ENCODE measurements around the gene RDH13. TPM values are rescaled to one million over a fixed set of nuclear protein-coding genes. Genes with fewer than 3 reads are reported as not detected.

RDH13 gene
- total and polyA plus RNA-seq, 2 donors (not counting 1 experiment from before 2014, with no cell fraction given), result 2.7 to 6.9 TPM

DNA sequence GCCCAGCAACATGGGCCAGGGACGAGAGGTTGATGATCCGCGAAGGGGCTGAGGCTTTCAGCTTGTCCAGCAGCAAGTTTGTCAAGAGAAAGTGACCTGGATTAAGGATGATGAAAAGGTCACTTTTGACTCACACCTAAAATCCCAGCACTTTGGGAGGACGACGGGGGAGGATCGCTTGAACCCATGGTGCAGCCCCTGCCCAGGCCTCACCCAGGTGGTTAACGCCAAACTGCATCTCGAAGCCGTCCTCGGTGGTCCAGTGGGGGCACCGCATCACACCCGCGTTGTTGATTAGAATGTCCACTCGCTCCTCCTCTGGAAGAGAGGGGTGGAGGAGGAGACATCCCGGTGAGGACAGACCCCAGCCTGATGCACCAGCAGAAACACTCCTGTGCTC, 14.5 kb downstream of the RDH13 start:
- no peaks in the 10 kb centered on the region for H3K27me3 ChIP-seq (ENCODE audit: control insufficient read depth, insufficient read depth, low read length)
- H2AFZ ChIP-seq (ENCODE audit: low read length), result no peak overlapping the region
- H3K27ac ChIP-seq (ENCODE audit: insufficient read depth, low read length), result no peak overlapping the region
- no peaks in the 10 kb centered on the region for H3K9me3 ChIP-seq (ENCODE audit: control insufficient read depth, insufficient read depth, low read depth, low read length)
- no peak overlapping the region for H3K4me3 ChIP-seq (replicated peaks in 1 of 4; ENCODE audit: control extremely low read depth in 1 of 4, insufficient read depth in 1 of 4, low read depth in 3 of 4, low read length in 4 of 4)
- no peaks in the 10 kb centered on the region for H3K4me1 ChIP-seq (ENCODE audit: control insufficient read depth, extremely low read depth, insufficient read depth, low read length)
- no peak for DNase-seq (ENCODE audit: low read depth in 2 of 2)
- H3K4me2 ChIP-seq (ENCODE audit: extremely low read depth, insufficient read depth, low read length), result no peak overlapping the region
- no peaks in the 10 kb centered on the region for H4K20me1 ChIP-seq (ENCODE audit: control insufficient read depth, extremely low read depth, insufficient read depth, low read length)
- H3K36me3 ChIP-seq (ENCODE audit: control insufficient read depth, insufficient read depth, low read length), result no peaks in the 10 kb centered on the region
- no peak overlapping the region for H3K9ac ChIP-seq (ENCODE audit: insufficient read depth, low read length)
- H3K79me2 ChIP-seq (ENCODE audit: control insufficient read depth, insufficient read depth, low read length), result no peaks in the 10 kb centered on the region
- no peak for TF ChIP-seq EZH2 (IDR thresholded peaks at IDR 0.05; ENCODE audit: low read length, missing control alignments)
- TF ChIP-seq, protein P1, sequence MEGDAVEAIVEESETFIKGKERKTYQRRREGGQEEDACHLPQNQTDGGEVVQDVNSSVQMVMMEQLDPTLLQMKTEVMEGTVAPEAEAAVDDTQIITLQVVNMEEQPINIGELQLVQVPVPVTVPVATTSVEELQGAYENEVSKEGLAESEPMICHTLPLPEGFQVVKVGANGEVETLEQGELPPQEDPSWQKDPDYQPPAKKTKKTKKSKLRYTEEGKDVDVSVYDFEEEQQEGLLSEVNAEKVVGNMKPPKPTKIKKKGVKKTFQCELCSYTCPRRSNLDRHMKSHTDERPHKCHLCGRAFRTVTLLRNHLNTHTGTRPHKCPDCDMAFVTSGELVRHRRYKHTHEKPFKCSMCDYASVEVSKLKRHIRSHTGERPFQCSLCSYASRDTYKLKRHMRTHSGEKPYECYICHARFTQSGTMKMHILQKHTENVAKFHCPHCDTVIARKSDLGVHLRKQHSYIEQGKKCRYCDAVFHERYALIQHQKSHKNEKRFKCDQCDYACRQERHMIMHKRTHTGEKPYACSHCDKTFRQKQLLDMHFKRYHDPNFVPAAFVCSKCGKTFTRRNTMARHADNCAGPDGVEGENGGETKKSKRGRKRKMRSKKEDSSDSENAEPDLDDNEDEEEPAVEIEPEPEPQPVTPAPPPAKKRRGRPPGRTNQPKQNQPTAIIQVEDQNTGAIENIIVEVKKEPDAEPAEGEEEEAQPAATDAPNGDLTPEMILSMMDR (conservative IDR thresholded peaks at IDR 0.05 in 1 of 2, IDR thresholded peaks at IDR 0.05 in 1 of 2; ENCODE audit: low read depth in 1 of 2, low read length in 2 of 2), result no peak

DNA sequence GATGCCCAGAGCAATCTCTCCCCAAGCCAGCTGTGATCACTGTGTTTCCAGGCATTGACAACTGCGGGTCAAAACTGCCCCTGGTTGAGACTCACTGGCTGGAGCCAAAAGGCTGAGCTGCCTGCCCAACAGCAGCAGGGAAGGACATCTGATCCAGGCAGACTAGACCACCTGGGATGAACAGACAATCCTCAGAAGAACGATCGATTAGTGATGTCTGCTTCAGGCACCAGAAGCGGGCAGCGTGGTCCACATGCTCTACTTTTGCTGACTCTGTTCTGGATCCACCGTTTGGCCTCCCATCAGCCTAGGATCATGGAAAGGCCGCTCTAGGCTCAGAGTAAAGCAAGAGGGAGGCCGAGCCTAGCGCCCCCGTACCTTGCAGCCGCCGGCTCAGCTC, 15.0 kb downstream of the RDH13 start:
- Histone ChIP-seq H3K9me3 (ENCODE audit: control insufficient read depth, insufficient read depth, low read depth, low read length) (no peaks in the 10 kb centered on the region), H3K4me2 (ENCODE audit: extremely low read depth, insufficient read depth, low read length) (no peak overlapping the region), H2AFZ (ENCODE audit: low read length) (no peak overlapping the region), H3K9ac (ENCODE audit: insufficient read depth, low read length) (no peak overlapping the region), H4K20me1 (ENCODE audit: control insufficient read depth, extremely low read depth, insufficient read depth, low read length) (no peaks in the 10 kb centered on the region), H3K79me2 (ENCODE audit: control insufficient read depth, insufficient read depth, low read length) (no peaks in the 10 kb centered on the region), H3K4me1 (ENCODE audit: control insufficient read depth, extremely low read depth, insufficient read depth, low read length) (no peaks in the 10 kb centered on the region), H3K27ac (ENCODE audit: insufficient read depth, low read length) (no peak overlapping the region), H3K4me3 (replicated peaks in 1 of 4; ENCODE audit: control extremely low read depth in 1 of 4, insufficient read depth in 1 of 4, low read depth in 3 of 4, low read length in 4 of 4) (no peak overlapping the region), H3K27me3 (ENCODE audit: control insufficient read depth, insufficient read depth, low read length) (no peaks in the 10 kb centered on the region), H3K36me3 (ENCODE audit: control insufficient read depth, insufficient read depth, low read length) (no peaks in the 10 kb centered on the region)
- no peak for DNase-seq (ENCODE audit: low read depth in 2 of 2)
- TF ChIP-seq, protein P1 (conservative IDR thresholded peaks at IDR 0.05 in 1 of 2, IDR thresholded peaks at IDR 0.05 in 1 of 2; ENCODE audit: low read depth in 1 of 2, low read length in 2 of 2), result no peak
- no peak for TF ChIP-seq EZH2 (IDR thresholded peaks at IDR 0.05; ENCODE audit: low read length, missing control alignments)

DNA sequence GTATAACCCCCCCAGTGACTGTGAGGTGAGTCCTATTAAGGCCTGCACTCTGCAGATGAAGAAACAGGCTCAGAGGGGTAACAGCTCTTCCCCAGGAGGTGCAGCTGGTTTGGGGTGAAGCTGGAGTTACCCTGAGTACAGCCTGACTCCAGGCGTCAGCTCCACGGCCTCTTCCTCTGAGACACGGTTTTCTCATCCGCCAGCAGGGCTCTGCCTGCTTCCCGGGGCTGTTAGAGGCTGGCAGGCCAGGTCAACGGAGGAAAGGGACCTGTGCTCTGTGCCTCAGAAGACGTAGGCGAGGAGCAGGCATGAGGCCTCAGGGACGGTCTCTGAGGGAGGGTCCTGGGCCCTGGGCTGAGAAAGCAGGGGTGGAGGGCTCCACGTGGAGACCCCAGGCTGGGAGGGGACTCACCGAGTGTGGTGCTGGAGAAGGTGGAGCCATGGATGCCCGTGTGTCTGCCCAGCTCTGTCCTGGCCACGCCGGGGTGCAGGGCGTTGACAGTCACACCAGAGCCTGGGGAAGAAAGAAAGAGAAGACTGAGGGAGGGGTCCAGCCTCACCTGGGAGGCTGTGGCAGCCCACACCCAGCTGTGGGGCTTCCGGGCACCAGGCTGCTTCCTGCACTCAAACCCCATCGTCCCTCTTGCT, 15.8 kb downstream of the RDH13 start:
- DNase-seq (ENCODE audit: low read depth in 2 of 2), result no peak
- Histone ChIP-seq H3K9ac (ENCODE audit: insufficient read depth, low read length) (no peak overlapping the region), H4K20me1 (ENCODE audit: control insufficient read depth, extremely low read depth, insufficient read depth, low read length) (no peaks in the 10 kb centered on the region), H3K4me2 (ENCODE audit: extremely low read depth, insufficient read depth, low read length) (no peak overlapping the region), H3K36me3 (ENCODE audit: control insufficient read depth, insufficient read depth, low read length) (no peaks in the 10 kb centered on the region), H2AFZ (ENCODE audit: low read length) (no peak overlapping the region), H3K9me3 (ENCODE audit: control insufficient read depth, insufficient read depth, low read depth, low read length) (no peaks in the 10 kb centered on the region), H3K4me3 (replicated peaks in 1 of 4; ENCODE audit: control extremely low read depth in 1 of 4, insufficient read depth in 1 of 4, low read depth in 3 of 4, low read length in 4 of 4) (no peak overlapping the region), H3K79me2 (ENCODE audit: control insufficient read depth, insufficient read depth, low read length) (no peaks in the 10 kb centered on the region), H3K27ac (ENCODE audit: insufficient read depth, low read length) (no peak overlapping the region), H3K27me3 (ENCODE audit: control insufficient read depth, insufficient read depth, low read length) (no peaks in the 10 kb centered on the region), H3K4me1 (ENCODE audit: control insufficient read depth, extremely low read depth, insufficient read depth, low read length) (no peaks in the 10 kb centered on the region)
- no peak for TF ChIP-seq EZH2 (IDR thresholded peaks at IDR 0.05; ENCODE audit: low read length, missing control alignments)
- TF ChIP-seq, protein P1 (conservative IDR thresholded peaks at IDR 0.05 in 1 of 2, IDR thresholded peaks at IDR 0.05 in 1 of 2; ENCODE audit: low read depth in 1 of 2, low read length in 2 of 2), result no peak

Measured in fibroblast of lung (primary cell).